ENCODE data around the gene SIPA1L3.

DNA sequence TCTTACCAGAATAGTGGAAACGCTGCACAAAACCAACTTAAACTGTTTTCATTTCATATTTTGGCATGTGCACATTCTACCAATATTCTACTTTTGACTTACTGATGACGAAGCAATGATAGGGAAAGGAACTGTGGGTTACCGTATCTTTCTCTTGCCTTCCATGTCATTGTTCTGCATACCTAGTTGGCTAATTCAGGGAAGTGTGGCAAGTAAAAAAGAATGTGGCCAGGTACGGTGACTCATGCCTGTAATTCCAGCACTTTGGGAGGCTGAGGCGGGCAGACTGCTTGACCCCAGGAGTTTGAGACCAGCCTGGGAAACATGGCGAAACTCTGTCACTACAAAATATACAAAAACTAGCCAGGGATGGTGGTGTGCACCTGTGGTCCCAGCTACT, 108.2 kb downstream of the SIPA1L3 start:
- TF ChIP-seq, protein P1, sequence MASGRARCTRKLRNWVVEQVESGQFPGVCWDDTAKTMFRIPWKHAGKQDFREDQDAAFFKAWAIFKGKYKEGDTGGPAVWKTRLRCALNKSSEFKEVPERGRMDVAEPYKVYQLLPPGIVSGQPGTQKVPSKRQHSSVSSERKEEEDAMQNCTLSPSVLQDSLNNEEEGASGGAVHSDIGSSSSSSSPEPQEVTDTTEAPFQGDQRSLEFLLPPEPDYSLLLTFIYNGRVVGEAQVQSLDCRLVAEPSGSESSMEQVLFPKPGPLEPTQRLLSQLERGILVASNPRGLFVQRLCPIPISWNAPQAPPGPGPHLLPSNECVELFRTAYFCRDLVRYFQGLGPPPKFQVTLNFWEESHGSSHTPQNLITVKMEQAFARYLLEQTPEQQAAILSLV (CRISPR knock-in tag; IDR thresholded peaks at IDR 0.05; ENCODE audit: borderline replicate concordance) = no peak
- TF ChIP-seq RFX1 (IDR thresholded peaks at IDR 0.05) (no peak), CAMTA2 (CRISPR knock-in tag; IDR thresholded peaks at IDR 0.05; ENCODE audit: borderline replicate concordance) (no peak), TAF1 (CRISPR knock-in tag; IDR thresholded peaks at IDR 0.05) (no peak), SIX1 (CRISPR knock-in tag; IDR thresholded peaks at IDR 0.05; ENCODE audit: borderline replicate concordance) (no peak), NFATC3 (CRISPR knock-in tag; IDR thresholded peaks at IDR 0.05) (no peak), CREB1 (IDR thresholded peaks at IDR 0.05) (no peak), CREB1 (CRISPR knock-in tag; IDR thresholded peaks at IDR 0.05) (no peak), POLR2A (IDR thresholded peaks at IDR 0.05; ENCODE audit: insufficient read depth in 1 of 2, low read depth in 2 of 2, low read length in 2 of 2) (no peak), ZNF747 (CRISPR knock-in tag; IDR thresholded peaks at IDR 0.05; ENCODE audit: borderline replicate concordance) (no peak), KLF12 (CRISPR knock-in tag; IDR thresholded peaks at IDR 0.05; ENCODE audit: borderline replicate concordance) (no peak)
